Stimulated activated naive CD8-positive, alpha-beta T cell treated with anti-CD3 and anti-CD28 coated beads, Interleukin-15, Interleukin-2, amounts not matched to agents 100 U/mL and 50 U/mL, for 24 hours (primary cell): ENCODE results near the gene LRRC2.

ENCODE experiments used
- ATAC-seq: fragments of 150-1000 bp; cut with Tn5 transposase; one replicate; pipeline ENCODE4 v1.10.0; 2021
- DNase-seq: peaks from one replicate; pipeline ENCODE4 v3.0.0; 2021

Gene LRRC2

DNA sequence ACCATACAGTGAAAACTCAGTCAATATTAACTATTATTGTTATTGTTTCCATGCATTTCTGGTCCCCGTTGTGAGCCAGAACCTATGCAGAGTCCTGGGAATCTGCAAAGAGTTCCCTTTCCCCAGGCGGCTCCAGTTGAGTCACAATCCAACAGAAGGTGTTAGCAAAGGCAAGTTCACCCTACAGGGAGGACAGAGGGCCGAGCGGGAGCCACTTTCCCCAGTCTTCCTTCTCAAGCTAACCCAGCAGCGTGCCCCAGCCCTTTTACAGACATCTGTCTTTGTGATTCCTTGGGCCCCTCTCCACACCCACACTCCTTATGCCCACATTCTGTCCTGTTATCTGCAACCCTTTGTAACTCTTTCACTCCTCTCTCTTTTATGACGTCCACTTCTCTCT lies 88.3 kb downstream of the LRRC2 start:
- ATAC-seq (no peak), DNase-seq (no peak)

DNA sequence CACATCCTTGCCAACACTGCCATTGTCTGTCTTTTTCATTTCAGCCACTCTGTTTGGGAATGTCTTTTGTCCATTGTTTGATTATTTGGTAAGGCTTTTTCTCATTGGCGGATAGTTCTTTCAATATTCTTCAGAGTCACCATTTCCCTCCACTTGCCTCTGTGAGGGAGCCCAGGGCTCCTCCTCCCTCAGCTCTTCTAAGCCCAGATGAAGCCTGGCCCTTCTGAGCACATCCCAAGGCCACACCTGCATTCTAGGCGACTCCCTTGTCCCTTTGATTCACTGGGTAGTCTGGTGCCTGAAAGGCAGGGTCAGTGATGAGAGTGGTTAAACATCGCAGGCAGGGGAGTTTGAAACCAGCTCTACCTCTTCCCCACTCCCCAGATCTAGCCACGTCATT lies 89.0 kb downstream of the LRRC2 start:
- ATAC-seq (no peak), DNase-seq (no peak)

DNA sequence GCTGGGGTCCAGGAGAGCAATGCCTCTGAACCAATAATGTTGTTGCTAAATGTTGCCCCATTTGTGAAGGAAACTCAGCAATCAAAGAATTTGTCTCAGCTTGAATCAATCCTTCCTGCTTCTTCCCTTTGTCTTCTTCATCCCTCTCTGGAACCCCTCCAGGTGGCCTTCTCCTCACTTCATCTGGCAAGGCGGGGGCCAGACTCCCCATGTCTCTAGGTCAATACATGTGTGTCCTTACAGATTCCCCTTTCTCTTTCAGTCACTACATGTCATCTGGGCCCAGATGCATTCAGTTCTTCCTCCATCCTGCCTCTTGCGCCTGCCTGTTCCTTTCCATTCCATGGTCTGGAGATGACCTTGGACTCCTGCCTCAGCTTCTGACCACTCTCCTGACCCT lies 93.4 kb downstream of the LRRC2 start:
- DNase-seq (no peak), ATAC-seq (no peak)

DNA sequence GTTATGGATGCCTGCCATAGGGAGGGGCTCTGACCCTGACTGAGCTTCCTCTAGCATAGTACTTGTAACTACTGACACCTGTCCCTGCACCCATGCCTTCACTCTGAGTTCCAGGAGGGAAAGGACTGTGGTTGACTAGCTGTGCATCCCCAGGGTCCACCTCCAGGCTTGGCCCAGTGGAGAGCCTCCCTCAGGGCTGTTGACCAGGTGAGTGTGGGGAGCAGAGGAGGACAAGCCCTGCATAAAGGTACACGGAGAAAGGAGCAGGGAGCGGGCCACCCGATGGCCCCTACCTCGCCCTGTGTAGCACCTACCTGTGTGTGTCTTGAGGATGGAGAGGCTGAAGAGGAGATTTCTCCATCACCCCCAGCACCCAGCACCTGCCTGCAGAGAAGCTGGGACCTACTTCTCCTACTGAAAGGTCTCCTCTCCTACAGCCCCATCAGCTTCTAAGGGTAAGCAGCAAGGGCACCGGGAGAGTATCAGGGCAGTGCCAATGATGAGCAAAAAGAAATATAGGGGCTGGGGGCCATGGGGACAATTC lies 94.7 kb downstream of the LRRC2 start:
- DNase-seq (no peak), ATAC-seq (no peak)

DNA sequence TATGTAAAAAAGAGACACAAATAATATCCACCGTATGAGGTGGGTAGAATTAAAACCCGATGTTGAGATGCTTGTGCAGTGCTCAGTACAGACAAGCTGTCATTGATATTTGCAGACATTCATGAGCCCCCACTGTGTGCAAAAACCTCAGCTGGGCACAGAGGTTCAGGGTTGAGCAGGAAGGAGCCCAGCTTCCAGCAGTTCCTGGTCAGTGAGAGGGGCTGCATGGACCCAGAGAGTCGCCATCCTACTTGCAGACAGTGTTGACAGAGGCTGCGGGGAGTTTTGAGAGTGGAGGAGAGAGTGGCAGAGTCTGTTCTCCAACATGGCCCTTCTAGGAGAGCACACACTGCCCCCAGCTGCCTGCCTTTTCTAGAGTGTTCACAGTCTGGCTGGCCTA lies 95.3 kb downstream of the LRRC2 start:
- DNase-seq (no peak), ATAC-seq (no peak)

DNA sequence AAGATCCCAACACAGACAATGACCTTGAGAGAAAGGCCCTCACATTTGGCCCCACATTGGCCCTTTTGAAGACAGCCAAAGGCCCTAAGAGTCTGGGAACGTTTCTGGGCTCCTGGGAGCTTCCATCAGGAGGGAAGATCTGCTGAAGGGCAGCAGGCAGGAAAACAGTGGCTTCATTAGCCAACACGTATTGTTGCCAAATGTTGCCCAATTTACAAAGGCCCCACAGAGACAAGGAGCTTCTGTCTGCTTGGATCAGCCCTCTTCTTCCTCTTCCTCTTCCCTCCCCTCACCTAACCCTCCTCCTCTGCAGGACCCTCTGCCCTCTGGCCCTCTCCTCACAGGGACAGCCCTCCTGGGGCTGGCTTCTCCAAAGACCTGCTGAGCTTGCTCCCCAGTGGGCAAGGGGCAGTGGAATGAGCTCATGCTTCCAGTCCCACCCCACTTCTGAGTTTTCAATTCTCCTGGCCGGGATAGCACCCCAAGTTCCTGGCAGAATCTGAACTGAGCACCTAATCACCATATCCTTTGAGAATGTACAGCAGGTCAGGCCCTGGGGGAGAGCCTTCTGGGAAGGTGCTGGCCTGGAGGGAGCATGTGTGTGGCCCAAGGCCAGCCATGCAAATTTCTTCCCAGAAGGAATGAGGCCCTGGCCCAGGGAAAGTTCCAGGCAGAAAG lies 96.3 kb downstream of the LRRC2 start:
- DNase-seq (no peak), ATAC-seq (no peak)

DNA sequence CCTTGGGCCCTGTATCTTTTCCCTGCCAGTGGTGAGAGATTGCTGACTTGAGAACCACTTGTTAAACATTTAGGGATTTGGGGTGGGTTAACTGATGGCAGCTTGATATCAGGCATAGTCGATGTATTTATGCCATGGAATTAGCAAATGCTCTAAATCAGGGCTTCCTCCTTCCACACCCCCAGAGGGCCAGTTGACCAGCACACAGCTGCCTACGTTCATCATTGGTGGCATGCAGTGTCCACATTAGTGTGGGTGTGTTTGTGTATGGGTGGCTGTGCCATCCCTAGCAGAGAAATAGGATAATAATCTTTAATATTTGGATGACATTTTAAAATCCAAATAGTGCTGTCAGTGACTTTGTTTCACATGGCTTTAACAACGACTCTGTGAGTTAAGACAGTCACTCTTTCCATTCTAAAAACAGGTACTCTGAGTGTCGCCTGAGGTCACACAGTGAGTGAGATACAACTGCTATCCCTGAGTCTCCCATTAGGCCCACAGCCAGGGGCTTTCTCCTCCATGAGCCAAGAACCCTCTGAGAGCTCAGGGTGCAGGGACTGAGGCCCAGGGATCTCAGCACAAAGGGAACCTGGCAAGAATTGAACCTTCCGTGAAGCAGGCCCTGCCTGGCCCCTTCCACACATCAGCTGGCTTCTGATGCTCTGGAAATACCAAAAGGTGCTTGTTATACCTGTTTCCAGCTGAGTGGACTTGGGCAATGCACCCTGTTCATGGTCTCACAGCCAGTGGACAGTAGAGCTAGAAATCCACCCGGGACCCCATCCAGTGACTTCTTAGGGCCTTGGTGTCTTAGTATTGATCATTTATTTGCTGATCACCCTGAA lies 97.1 kb downstream of the LRRC2 start:
- no peak for ATAC-seq
- DNase-seq = no peak

DNA sequence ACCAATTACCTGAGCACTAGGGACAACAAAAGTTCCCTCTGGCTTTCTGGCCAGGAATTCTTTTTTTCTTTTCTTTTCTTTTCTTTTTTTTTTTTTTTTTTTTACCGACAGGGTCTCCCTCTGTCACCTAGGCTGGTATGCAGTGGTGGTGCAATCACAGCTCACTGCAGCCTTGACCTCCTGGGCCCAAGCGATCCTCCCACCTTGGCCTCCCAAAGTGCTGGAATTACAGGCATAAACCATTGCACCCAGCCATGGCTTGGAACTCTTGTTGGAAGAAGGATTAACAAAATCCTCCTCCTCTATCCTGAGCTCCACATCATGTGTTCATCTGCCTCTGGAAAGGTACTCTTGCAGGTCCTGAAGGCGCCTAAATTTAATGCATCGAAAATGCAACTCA lies 98.5 kb downstream of the LRRC2 start:
- DNase-seq (no peak), ATAC-seq (no peak)

DNA sequence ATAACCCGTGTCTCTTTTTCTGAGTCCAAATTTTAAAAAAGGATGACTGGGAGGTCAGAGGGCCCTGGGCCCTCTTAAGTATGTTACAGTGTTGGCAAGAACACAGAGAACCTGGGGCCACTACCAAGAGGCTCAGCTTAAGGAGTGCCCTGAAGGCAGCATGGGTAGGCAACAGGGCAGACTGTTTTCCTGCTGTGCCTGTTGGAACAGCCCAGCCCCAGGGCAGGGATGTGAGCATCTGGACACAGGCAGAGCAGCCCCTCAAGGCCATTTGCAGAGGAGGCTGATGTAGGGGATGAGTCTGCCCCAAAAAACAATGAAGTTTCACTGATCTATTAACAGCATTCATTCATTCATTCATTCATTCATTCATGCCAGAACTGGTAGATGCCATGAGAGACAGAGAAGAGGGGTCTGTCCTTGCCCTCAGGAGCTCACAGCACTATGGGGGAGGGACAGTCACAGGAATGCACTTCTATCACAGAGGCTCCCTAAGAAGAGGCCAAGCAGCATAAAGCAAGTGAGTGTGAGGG lies 99.2 kb downstream of the LRRC2 start:
- no peak for ATAC-seq
- DNase-seq = no peak

DNA sequence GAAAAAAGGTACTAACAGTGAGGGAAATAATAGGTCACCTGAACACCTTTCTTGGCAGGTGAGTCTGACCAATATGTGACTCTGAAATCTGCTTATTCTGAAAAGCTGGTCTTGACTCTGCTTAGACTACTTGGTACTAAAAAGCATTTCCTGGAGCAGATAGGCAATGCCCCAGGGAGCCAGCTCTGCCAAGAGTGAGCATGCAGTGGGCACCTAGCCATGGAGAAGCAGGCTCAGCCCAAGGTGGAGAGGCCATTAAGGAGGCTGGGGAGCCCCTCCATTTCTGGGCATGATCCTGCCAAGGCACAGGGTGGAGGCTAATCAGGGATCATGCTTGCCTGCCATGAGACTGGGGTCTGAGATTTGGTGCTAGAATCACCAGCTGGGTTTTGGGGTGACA lies 99.8 kb downstream of the LRRC2 start:
- ATAC-seq (no peak), DNase-seq (no peak)
